Right ventricle myocardium inferior (tissue), 1 donor: ENCODE results near the gene SLC17A1. TPM values are rescaled to one million over a fixed set of nuclear protein-coding genes. Genes with fewer than 3 reads are reported as not detected.

Experiments
- ATAC-seq: fragments of 200-7000 bp; cut with Tn5 transposase; one replicate; pipeline ENCODE4 v1.9.1; 2020; ENCODE audit warnings: mild to moderate bottlenecking, moderate library complexity
- DNase-seq: peaks from one replicate; pipeline ENCODE4 v3.0.0; 2021; ENCODE audit errors: missing footprints
- intact Hi-C: fragments of 100-400 bp; cut with DNase I; formaldehyde crosslinking; loops from one replicate; pipeline ENCODE4 v1.11.0; 2022
- total RNA-seq: library from RNA; stranded (reverse); fragmentation: NEBNext Ultra II Directional; extraction: Animal tissue kit (Norgen Biotek cat#: 25700); gene quantifications from one replicate; pipeline ENCODE4 v1.2.1, GENCODE V29; 2021
- donor health status: DM: no; HTN: yes; CAD: no; lungs with severe emphysema.

SLC17A1 gene
- total RNA-seq, 1 donor from 2014 or later: not detected

- ATAC-seq (no peak), DNase-seq (no peak)
- intact Hi-C loops: no loop called here
Measured at GRCh38 chr6:25835442-25836283, 3.8 kb upstream of the SLC17A1 start.

- intact Hi-C loops: no loop called here
- ATAC-seq (no peak), DNase-seq (no peak)
Measured at GRCh38 chr6:25834950-25835349, 3.1 kb upstream of the SLC17A1 start.

- no peak for DNase-seq
- intact Hi-C loops: no loop called here
- no peak for ATAC-seq
Measured at GRCh38 chr6:25833136-25833535, 1.3 kb upstream of the SLC17A1 start.

GRCh38 chr6:25832670-25833069 lies 818 bp upstream of the SLC17A1 start:
- intact Hi-C loops: no loop called here
- no peak for DNase-seq
- no peak for ATAC-seq

GRCh38 chr6:25832307-25832662 lies 433 bp upstream of the SLC17A1 start:
- intact Hi-C loops: no loop called here
- DNase-seq (no peak), ATAC-seq (no peak)

GRCh38 chr6:25830458-25830857 lies 1.4 kb downstream of the SLC17A1 start:
- intact Hi-C loops: no loop called here

GRCh38 chr6:25829375-25829774 lies 2.5 kb downstream of the SLC17A1 start:
- no peak for ATAC-seq
- intact Hi-C loops: no loop called here
- no peak for DNase-seq

More at GRCh38 chr6:25830458-25830857, 1.4 kb downstream of the SLC17A1 start:
- DNase-seq: no peak
- ATAC-seq: no peak

GRCh38 chr6:25821341-25821740 lies 10.5 kb downstream of the SLC17A1 start:
- intact Hi-C loops: no loop called here
- DNase-seq (no peak), ATAC-seq (no peak)

- DNase-seq: no peak
- ATAC-seq: no peak
- intact Hi-C loops: no loop called here
Measured at GRCh38 chr6:25816252-25816651, 15.6 kb downstream of the SLC17A1 start.

- ATAC-seq (no peak), DNase-seq (no peak)
- intact Hi-C loops: no loop called here
Measured at GRCh38 chr6:25815194-25815593, 16.7 kb downstream of the SLC17A1 start.

- ATAC-seq (no peak), DNase-seq (no peak)
- intact Hi-C loops: no loop called here
Measured at GRCh38 chr6:25804804-25805203, 27.0 kb downstream of the SLC17A1 start.

- ATAC-seq (no peak), DNase-seq (no peak)
- intact Hi-C loops: no loop called here
Measured at GRCh38 chr6:25801436-25801835, 30.4 kb downstream of the SLC17A1 start.

GRCh38 chr6:25794784-25795183 lies 37.1 kb downstream of the SLC17A1 start:
- no peak for DNase-seq
- no peak for ATAC-seq
- intact Hi-C loops: no loop called here

GRCh38 chr6:25793970-25794369 lies 37.9 kb downstream of the SLC17A1 start:
- no peak for ATAC-seq
- no peak for DNase-seq
- intact Hi-C loops: no loop called here

- ATAC-seq (no peak), DNase-seq (no peak)
- intact Hi-C loops: no loop called here
Measured at GRCh38 chr6:25792016-25792415, 39.8 kb downstream of the SLC17A1 start.

- intact Hi-C loops: loop anchor here (5.0 kb wide), 1 partner anchor 213 kb away; no protein-coding TSS in a partner anchor
- ATAC-seq: no peak
- DNase-seq: no peak
Measured at GRCh38 chr6:25789475-25789874, 42.4 kb downstream of the SLC17A1 start.

GRCh38 chr6:25788305-25788922 lies 43.4 kb downstream of the SLC17A1 start:
- DNase-seq (no peak), ATAC-seq (no peak)
- intact Hi-C loops: loop anchor here (5.0 kb wide), 1 partner anchor 214 kb away; no protein-coding TSS in a partner anchor

- intact Hi-C loops: loop anchor here (5.0 kb wide), 1 partner anchor 215 kb away; no protein-coding TSS in a partner anchor
- no peak for ATAC-seq
- DNase-seq: no peak
Measured at GRCh38 chr6:25787428-25787827, 44.4 kb downstream of the SLC17A1 start.

GRCh38 chr6:25781134-25781533 lies 50.7 kb downstream of the SLC17A1 start:
- intact Hi-C loops: no loop called here
- DNase-seq (no peak), ATAC-seq (no peak)
